PC-9 (cell line): ENCODE data around the gene NOCT. TPM values are rescaled to one million over a fixed set of nuclear protein-coding genes. Genes with fewer than 3 reads are reported as not detected.

ENCODE experiments used
- BruUV-seq: library from RNA; stranded (reverse); fragments of 400-500 nt; replicated peaks from 2 replicates; lab custom pipeline; 2021; lab: Mats Ljungman, UMichigan
- CTCF ChIA-PET: fragments of 300-600 bp; sonication (Branson Sonifier 250); formaldehyde crosslinking; loops from one replicate; lab custom pipeline; 2022; ENCODE audit warnings: antibody characterized with exemption; lab: Charles Lee
- POLR2A ChIA-PET: fragments of 300-600 bp; sonication (Branson Sonifier 250); formaldehyde crosslinking; loops from one replicate; lab custom pipeline; 2022; ENCODE audit warnings: antibody characterized with exemption; ENCODE audit not compliant: unreplicated experiment; lab: Charles Lee
- DNase-seq, 2 experiments: peaks; one replicate each; pipeline versions ENCODE4 v3.0.0 to v3.0.0-alpha.2; 2015 to 2022; ENCODE audit warnings: mixed read lengths in 1 of 2
- H2AFZ ChIP-seq: fragments of 200-600 bp; sonication (generic); 2 replicates; pipeline ENCODE4 v1.8.1; 2017; ENCODE audit warnings: antibody characterized with exemption
- H3F3A ChIP-seq: fragments of 200-600 bp; sonication (generic); 2 replicates; pipeline ENCODE4 v1.8.1; 2017; ENCODE audit warnings: antibody characterized with exemption, mild to moderate bottlenecking, low read depth; ENCODE audit not compliant: insufficient read depth
- H3K27ac ChIP-seq: fragments of 200-600 bp; sonication (generic); 2 replicates; pipeline ENCODE4 v1.6.1; 2016; ENCODE audit warnings: mixed run types
- H3K27me3 ChIP-seq: fragments of 200-600 bp; sonication (generic); 2 replicates; pipeline ENCODE4 v1.6.1; 2016; ENCODE audit warnings: low read depth, mixed run types; ENCODE audit not compliant: insufficient read depth
- H3K36me3 ChIP-seq: fragments of 200-600 bp; sonication (generic); 2 replicates; pipeline ENCODE4 v1.6.1; 2016; ENCODE audit warnings: low read depth, mixed run types
- H3K4me1 ChIP-seq: fragments of 200-600 bp; sonication (generic); replicated peaks from 2 replicates; pipeline ENCODE4 v1.6.1; 2016; ENCODE audit warnings: mixed run types; ENCODE audit not compliant: insufficient read depth
- H3K4me2 ChIP-seq: fragments of 200-600 bp; sonication (generic); 2 replicates; pipeline ENCODE4 v1.6.1; 2017; ENCODE audit warnings: mixed run types
- H3K4me3 ChIP-seq: fragments of 200-600 bp; sonication (generic); 2 replicates; pipeline ENCODE4 v1.6.1; 2016; ENCODE audit warnings: mixed run types
- H3K79me2 ChIP-seq: fragments of 200-600 bp; sonication (generic); 2 replicates; pipeline ENCODE4 v1.6.1; 2017; ENCODE audit warnings: low read depth, mixed run types
- H3K9me2 ChIP-seq: fragments of 200-600 bp; sonication (generic); 2 replicates; pipeline ENCODE4 v1.8.1; 2017; ENCODE audit warnings: mild to moderate bottlenecking; ENCODE audit not compliant: insufficient read depth
- H3K9me3 ChIP-seq: fragments of 200-600 bp; sonication (generic); 2 replicates; pipeline ENCODE4 v1.8.1; 2016; ENCODE audit warnings: low read depth; ENCODE audit not compliant: insufficient read depth
- H4K20me1 ChIP-seq: fragments of 200-600 bp; sonication (generic); 2 replicates; pipeline ENCODE4 v1.8.1; 2017; ENCODE audit not compliant: insufficient read depth
- EZH2 ChIP-seq: fragments of 200-600 bp; sonication (generic); IDR thresholded peaks from 2 replicates; pipeline ENCODE4 v1.8.0; 2017; ENCODE audit warnings: antibody characterized with exemption, low read depth
- intact Hi-C: fragments of 100-400 bp; cut with micrococcal nuclease; formaldehyde crosslinking; loops from one replicate; pipeline ENCODE4 v1.10.0; 2022; ENCODE audit not compliant: unreplicated experiment
- total RNA-seq: library from RNA; stranded (reverse); gene quantifications from 2 replicates; pipeline ENCODE4 v1.2.3, GENCODE V29; 2021
- TF ChIP-seq, protein P1 (sequence below): fragments of 200-600 bp; sonication (generic); conservative IDR thresholded peaks from 2 replicates; pipeline ENCODE4 v1.6.1; 2017; ENCODE audit warnings: mixed run types, antibody characterized with exemption, mild to moderate bottlenecking, moderate library complexity

NOCT gene
- total RNA-seq, 1 experiment from 2014 or later: 6.8 TPM

DNA sequence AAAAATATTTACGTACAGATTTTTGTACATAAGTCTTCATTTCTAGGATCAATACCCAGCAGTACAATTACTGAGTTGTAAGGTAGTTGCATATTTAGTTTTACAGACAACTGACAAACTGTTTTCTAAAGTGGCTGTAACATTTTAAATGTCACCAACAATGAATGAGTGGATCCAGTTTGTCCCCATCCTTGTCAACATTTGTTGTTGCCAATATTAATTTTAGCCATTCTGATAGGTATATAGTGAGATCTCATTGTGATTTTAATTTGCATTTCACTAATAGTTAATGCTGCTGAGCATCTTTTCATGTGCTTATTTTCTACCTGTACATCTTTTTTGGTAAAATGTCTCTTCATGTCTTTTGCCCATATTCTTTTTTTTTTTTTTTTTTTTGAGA, 30.9 kb upstream of the NOCT start:
- POLR2A ChIA-PET: no interaction called here
- no peaks in the 10 kb centered on the region for H3K27me3 ChIP-seq
- no peak overlapping the region for H3K27ac ChIP-seq
- no peaks in the 10 kb centered on the region for H3K9me3 ChIP-seq
- TF ChIP-seq, protein P1, sequence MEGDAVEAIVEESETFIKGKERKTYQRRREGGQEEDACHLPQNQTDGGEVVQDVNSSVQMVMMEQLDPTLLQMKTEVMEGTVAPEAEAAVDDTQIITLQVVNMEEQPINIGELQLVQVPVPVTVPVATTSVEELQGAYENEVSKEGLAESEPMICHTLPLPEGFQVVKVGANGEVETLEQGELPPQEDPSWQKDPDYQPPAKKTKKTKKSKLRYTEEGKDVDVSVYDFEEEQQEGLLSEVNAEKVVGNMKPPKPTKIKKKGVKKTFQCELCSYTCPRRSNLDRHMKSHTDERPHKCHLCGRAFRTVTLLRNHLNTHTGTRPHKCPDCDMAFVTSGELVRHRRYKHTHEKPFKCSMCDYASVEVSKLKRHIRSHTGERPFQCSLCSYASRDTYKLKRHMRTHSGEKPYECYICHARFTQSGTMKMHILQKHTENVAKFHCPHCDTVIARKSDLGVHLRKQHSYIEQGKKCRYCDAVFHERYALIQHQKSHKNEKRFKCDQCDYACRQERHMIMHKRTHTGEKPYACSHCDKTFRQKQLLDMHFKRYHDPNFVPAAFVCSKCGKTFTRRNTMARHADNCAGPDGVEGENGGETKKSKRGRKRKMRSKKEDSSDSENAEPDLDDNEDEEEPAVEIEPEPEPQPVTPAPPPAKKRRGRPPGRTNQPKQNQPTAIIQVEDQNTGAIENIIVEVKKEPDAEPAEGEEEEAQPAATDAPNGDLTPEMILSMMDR: no peak
- no peak for TF ChIP-seq EZH2
- no peaks in the 10 kb centered on the region for H3K9me2 ChIP-seq
- H3K4me3 ChIP-seq: no peak overlapping the region
- CTCF ChIA-PET: no interaction called here
- no peaks in the 10 kb centered on the region for H3K36me3 ChIP-seq
- intact Hi-C loops: no loop called here
- BruUV-seq: no TSS peak
- no peaks in the 10 kb centered on the region for H4K20me1 ChIP-seq
- no peaks in the 10 kb centered on the region for H3K79me2 ChIP-seq
- no peak overlapping the region for H2AFZ ChIP-seq
- H3K4me2 ChIP-seq: no peak overlapping the region
- peaks cover 24% of the 10 kb centered on the region for H3K4me1 ChIP-seq
- no peak for DNase-seq
- H3F3A ChIP-seq: peaks cover 4% of the 10 kb centered on the region; the same call in 1 of the 2 replicates

DNA sequence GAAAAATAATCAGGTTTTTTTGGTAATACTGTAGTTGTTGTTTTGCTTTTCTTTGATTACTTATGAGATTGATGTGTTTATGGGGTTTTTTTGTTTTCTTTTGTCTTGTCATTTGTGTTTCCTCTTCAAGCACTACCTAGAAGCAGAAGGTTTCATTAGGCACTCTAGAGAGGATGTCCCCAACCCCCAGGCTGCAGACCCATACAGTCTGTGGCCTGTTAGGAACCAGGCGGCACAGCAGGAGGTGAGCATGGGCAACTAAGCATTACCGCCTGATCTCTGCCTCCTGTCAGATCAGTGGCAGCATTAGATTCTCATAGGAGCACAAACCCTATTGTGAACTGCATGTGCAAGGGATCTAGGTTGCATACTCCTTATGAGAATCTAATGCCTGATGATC, 22.9 kb upstream of the NOCT start:
- Histone ChIP-seq H3K27ac (no peak overlapping the region), H3K4me1 (no peaks in the 10 kb centered on the region), H3K9me3 (no peaks in the 10 kb centered on the region), H4K20me1 (no peaks in the 10 kb centered on the region), H3K36me3 (no peaks in the 10 kb centered on the region), H2AFZ (no peak overlapping the region), H3K27me3 (no peaks in the 10 kb centered on the region), H3K4me3 (no peak overlapping the region), H3K9me2 (no peaks in the 10 kb centered on the region), H3F3A (no peaks in the 10 kb centered on the region), H3K79me2 (no peaks in the 10 kb centered on the region), H3K4me2 (no peak overlapping the region)
- POLR2A ChIA-PET: no interaction called here
- intact Hi-C loops: no loop called here
- TF ChIP-seq EZH2: no peak
- TF ChIP-seq, protein P1: no peak
- CTCF ChIA-PET: no interaction called here
- DNase-seq: no peak
- no TSS peak for BruUV-seq

DNA sequence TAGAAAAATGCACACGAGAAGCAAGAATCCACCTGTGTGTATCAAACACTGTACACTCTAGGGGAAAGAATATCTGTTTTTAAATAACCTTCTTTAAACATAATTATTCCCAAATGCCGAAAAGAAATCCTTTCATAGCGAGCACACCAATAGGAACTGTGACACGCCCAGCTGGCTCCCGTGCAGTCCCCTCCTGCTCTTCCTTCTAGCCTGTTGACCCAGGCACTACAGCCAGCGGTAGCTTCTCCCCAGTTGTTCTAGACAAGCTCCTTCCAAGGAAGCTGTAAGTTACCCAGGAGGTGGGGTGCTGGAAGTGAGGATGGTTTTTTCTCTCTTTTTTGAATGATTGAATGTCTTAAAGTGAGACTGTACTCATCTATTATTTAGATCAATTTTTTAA, 19.5 kb upstream of the NOCT start:
- no TSS peak for BruUV-seq
- POLR2A ChIA-PET: no interaction called here
- Histone ChIP-seq H3K27me3 (no peaks in the 10 kb centered on the region), H3K79me2 (no peaks in the 10 kb centered on the region), H3K4me3 (no peak overlapping the region), H2AFZ (no peak overlapping the region), H4K20me1 (no peaks in the 10 kb centered on the region), H3K4me2 (no peak overlapping the region), H3K9me3 (no peaks in the 10 kb centered on the region), H3K4me1 (no peaks in the 10 kb centered on the region), H3K27ac (no peak overlapping the region), H3F3A (no peaks in the 10 kb centered on the region), H3K36me3 (no peaks in the 10 kb centered on the region), H3K9me2 (no peaks in the 10 kb centered on the region)
- TF ChIP-seq EZH2: no peak
- TF ChIP-seq, protein P1: no peak
- intact Hi-C loops: no loop called here
- CTCF ChIA-PET: no interaction called here
- DNase-seq: no peak
